Activated CD4-positive, alpha-beta T cell treated with anti-CD3 and anti-CD28 coated beads for 4 hours (primary cell): ENCODE data around the gene ATOX1.
"Not testable (repeated sequence)": the region's sequence is repeated elsewhere in the genome, so short reads cannot be mapped to it uniquely, and the experiment has no call there.

ENCODE experiments used
- DNase-seq, 2 donors: peaks; one replicate each; pipeline ENCODE4 v3.0.0-alpha.2; 2020

The ATOX1 gene, protein sequence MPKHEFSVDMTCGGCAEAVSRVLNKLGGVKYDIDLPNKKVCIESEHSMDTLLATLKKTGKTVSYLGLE

DNA sequence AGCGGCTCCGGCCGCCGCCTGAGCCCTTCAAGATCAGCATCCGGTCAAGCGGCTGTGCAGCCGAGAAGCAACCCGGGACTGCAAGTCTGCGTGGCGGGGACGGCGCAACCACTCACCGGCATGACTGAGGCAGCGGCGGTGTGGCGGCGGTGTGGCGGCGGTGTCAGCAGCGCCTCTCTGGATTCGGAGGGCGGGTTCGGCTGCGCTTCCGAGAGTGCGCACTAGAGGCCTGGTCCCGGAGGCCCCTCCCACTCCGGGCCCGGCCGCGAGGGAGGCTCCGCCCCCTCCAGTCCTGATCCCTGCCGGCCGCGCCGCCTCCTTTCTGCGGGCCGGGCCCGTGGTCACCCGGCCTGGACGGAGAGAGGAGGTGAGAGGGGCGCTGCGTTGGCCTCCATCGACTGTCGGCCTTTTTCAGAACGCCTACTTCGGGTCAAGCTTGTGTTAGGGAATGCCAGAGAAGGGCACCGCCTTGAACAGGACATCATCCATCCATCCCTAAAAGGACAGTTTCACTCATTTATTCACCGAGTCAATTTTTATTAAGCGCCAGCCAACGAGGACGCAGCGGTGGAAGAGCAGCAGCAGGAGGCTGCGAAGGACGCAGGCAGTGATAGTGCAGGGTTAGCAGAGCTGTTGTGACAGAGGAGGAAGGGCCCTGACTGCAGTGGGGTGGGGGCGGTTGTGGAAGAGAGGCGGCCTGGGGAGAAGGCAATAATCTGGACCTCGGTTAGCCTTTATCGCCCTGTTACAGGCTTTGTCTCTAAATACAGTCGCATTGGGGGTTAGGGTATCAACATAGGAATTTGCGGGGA is at the start of gene ATOX1:
Gene ATOX1 (minus strand): TSS at position 202 of the 812 bp plus-strand sequence. CDS start 80 bp downstream, at position 122.
- DNase-seq: peak; percentile 86 to 90

DNA sequence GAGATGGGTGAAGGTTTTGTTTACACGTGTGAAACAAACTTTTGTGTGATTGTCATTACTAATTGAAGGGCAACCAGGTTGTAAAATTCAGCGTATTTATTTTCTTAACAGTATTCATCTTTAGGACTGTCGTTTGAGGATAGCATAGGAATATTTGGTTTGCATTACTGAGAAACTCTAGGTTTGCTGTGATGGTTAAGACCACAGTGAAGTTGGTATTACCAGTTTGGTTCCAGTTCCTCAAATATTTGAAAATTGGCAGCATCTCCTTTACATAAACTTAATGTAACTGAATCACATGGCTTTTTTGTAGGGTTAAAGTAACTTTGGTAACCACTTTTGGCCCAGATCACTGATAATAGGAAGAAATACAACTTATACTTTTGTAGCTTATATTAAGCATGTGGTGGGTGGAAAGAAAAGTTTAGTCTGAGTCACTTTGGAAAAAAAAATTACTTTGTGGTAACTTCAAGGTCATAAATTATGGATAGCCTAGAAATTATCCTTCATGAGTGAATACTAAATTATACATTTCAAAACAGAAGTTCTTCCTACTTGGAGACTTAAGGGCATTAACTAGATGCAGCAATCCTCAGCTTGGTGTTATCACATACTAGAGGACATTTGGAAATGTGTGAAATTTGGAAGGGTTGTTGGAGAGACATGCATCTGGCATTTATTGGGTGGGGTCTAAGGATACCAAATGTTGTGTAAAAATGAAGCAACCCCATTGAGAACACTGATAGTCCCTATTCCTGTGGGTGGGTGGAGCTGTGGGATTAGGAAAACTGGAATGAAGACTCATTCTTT is 47.2 kb upstream of the ATOX1 start:
- DNase-seq: no peak

DNA sequence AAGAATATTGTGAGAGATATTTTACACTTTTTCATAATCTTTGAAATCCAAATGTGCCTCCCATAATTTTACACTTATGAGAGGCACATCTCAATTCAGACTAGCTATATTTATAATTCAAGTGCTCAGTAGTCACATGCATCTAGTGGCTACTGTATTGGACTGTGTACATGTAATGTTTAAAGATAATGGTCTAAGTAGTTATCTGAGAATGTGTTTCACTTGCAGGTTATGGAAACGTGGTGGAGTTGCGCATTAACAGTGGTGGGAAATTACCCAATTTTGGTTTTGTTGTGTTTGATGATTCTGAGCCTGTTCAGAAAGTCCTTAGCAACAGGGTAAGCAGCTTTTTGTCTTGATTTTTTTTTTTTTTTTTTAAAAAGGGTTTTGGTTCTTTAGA is 42.1 kb upstream of the ATOX1 start:
- DNase-seq: no peak

DNA sequence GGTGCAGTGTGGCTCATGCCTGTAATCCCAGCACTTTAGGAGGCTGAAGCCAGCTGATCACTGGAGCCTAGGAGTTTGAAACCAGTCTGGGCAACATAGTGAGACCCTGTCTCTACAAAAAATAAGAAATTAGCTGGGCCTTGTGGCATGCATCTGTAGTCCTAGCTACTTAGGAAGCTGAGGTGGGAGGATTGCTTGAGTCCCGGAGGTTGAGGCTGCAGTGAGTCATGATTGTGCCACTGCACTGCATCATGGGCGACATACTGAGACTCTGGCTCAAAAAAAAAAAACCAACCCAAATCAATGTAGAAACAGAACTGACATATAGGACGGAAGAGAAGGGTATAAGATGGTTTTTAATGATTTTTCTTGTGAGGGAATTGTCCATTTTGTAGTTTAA is 41.0 kb upstream of the ATOX1 start:
- DNase-seq: no peak

DNA sequence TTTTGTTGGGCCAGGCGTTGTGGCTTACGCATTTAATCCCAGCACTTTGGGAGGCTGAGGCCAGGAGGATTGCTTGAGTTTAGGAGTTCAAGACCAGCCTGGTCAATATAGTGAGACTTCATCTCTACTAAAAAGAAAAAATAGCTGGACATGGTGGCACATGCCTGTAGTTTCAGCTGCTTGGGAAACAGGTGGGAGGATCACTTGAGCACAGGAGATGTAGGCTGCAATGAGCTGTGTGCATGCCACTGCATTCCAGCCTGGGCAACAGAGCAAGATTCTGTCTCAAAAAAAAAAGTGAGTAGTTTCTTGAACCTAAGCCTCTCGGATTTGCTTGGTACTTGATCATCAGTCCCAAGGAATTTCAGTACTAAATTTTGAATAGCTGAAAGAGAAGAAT is 40.2 kb upstream of the ATOX1 start:
- DNase-seq: no peak

DNA sequence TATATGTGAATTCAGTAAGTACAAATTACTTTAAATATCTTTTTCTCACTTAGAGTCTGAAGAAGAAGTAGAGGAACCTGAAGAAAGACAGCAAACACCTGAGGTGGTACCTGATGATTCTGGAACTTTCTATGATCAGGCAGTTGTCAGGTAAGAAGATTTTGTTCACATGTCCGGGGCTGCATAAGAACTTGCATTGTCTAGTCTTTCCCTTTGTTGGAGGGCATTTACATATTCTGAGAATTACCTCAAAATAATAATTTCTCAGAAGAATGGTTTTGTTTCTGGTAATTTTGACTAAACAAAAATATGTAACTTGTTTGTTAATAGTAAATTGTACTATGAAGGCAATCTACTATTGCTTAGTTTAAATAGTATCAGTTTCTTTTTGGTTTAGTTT is 37.0 kb upstream of the ATOX1 start:
- no peak for DNase-seq

DNA sequence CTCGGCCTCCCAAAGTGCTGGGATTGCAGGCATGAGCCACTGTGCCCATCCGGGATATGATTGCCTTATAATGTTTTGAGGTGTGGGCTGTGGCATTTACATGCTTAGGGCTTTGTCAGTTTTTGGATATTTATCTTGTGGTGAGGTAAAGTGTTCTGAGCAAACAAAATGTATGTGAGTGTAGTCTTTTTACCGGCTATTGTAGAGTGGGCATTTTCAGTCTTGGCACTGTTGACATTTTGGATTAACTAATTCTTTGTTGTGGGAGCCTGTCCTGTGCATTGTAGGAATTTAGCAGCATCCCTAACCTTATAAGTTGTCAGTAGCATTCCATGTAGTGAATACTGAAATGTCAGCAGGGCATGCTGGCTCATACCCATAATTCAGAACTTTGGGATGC is 34.9 kb upstream of the ATOX1 start:
- no peak for DNase-seq

DNA sequence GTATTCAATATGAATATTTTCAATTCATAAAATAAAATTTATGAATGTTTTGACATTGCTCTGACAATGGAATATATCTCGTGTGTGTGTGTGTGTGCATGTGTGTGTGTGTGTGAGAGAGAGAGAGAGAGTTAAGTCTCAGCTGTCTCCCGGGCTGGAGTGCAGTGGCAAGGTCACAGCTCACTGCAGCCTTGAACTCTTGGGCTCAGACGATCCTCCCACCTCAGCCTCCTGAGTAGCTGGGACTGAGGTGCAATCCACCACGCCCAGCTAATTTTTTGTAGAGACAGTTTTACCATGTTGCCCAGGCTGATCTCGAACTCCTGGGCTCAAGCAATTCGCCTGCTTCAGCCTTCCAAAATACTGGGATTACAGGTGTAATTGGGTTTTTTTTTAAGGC is 29.4 kb upstream of the ATOX1 start:
- DNase-seq: no peak

DNA sequence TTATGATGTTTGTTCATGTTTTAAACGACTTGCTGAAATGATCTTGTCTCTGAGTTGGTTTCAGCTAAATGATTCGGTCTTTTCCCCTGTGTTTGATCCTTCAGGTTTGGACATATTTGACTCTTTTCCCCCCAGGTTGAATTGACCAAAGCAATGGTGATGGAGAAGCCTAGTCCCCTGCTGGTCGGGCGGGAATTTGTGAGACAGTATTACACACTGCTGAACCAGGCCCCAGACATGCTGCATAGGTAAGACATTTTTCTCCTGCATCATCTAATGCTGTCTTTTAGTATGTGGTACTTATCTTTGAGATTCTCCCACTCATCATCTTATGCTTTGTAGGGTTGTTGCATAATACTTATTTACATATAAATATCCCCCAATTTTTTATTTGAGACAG is 28.0 kb upstream of the ATOX1 start:
- DNase-seq: no peak

DNA sequence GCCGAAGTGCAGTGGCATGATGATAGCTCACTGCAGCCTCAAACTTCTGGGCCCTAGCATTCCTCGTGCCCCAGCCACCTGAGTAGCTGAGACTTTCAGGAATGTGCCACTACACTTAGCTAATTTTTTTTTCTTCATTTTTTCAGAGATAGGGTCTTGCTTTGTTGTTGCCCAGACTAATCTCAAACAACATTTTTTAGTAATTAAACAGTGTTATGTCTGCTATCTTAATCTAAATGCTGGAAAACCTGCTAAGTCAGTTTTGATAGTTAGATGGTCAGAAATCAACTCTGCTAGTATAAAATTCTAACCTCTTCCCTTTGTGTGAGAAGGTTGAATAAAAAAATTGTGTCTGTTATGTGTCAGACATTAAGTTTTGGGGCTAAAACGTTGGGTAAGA is 25.7 kb upstream of the ATOX1 start:
- DNase-seq: no peak

DNA sequence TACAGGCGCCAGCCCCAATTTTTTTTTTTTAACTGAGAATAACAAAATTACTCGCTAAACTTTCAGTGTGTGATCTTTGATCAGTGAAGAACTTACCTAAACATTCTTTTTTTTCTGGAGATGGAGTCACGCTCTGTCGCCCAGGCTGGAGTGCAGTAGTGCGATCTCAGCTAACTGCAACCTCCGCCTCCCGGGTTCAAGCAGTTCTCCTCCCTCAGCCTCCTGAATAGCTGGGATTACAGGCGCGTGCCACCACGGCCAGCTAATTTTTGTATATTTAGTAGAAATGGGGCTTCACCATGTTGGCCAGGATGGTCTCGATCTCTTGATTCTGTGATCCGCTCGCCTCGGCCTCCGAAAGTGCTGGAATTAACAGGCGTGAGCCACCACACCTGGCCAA is 25.2 kb upstream of the ATOX1 start:
- DNase-seq: not testable (repeated sequence)

DNA sequence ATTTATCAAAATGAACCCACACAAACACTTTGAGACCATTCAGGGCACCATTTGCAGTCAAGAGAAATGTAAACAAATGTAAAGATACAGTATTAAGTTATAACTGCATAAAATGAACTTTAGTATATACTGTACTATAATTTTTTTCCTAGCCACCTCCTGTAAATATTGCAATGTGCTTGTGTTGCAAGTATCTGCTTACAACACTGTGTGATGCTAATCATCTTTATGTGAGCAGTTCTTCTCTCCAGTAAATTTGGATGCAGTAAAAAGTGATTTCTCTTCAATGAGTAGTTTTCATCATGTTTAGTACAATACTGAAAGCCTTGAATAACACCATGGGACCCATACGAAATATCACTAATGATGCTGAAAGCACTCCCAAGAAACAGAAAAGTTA is 22.8 kb upstream of the ATOX1 start:
- DNase-seq: no peak

DNA sequence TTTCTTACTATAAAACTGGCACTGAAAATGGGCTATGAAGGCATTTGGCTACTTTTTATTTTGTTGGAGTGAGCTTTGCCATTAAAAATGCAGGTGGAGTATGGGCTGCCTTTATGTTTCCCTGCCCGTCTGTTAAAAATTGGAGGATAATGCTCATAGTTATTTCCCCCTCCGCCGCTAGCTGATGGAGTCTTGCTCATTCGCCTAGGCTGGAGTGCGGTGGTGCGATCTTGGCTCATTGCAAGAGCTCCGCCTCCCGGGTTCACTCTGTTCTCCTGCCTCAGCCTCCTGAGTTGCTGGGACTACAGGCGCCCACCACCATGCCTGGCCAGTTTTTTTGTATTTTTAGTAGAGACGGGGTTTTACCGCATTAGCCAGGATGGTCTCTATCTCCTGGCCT is 21.9 kb upstream of the ATOX1 start:
- DNase-seq: no peak

DNA sequence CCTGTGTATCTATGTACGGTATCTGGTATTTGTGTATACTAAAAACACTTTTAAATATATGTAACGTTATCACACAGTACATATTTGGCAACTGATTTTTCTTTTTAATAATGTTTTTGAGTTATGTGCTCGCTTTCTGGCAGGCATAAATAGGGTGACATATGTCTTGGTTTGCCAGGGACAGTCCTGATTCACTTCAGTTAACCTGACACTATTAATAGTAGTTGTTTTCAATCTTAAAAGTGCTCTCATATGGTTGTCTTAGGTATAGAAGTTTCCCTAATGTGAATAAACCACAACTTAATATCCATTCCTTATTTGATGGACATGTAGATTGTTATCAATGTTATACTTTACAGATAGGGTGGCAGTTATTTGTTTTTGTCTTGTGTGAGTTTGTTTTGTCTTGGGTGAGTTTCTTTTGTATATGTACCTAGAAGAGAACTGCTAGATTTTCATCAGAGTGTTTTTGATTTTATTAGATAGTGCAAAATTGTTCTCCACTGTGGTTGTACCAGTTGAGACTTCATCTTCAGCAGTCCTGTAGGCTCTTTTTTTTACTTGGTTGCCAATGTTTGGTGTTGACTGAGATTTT is 21.2 kb upstream of the ATOX1 start:
- no peak for DNase-seq

DNA sequence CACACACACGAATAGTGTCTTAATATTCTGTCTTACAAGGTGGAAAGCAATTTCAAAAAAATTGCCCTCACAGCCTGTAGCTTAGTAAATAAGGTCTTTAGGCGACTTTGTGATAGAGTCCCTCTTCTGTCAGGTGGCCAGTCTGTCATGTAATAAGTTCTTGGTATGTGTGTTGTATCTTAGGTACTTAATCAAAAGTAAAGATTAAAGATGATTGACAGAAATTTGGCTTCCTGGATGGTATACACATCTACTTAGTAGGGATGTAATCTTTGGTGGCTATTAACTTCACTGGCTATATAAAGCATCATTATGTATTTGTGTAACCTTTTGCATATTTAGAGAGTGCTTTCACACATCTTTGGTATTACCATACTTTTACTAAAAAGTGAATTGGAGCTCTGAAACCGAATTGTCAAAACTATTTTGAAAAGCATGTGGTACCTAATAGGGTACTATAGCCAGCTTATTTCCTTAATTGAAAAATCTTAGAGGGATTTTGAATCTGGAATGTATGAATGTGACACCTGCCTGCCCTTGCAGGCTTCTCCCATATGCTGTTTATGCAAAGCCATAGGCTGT is 16.7 kb upstream of the ATOX1 start:
- DNase-seq: no peak

DNA sequence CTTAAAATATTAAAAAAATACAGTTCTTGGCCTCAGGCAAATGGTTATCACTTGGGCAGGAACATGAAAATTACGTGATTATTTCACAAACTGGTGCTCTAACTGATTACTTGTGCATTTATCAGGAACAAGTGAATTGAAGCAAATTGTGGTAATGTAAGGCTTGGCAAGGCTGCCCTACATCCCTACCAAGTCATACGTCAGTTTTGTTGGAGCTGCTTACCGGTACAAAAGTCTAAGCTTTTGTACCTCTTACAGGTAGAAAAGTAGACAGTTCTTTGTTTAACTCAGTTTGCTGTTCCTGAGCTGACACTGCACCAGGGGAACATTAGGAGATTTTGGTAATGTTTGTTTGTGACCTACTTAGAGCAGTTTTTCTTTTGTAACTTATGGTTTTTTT is 15.5 kb upstream of the ATOX1 start:
- DNase-seq: no peak

DNA sequence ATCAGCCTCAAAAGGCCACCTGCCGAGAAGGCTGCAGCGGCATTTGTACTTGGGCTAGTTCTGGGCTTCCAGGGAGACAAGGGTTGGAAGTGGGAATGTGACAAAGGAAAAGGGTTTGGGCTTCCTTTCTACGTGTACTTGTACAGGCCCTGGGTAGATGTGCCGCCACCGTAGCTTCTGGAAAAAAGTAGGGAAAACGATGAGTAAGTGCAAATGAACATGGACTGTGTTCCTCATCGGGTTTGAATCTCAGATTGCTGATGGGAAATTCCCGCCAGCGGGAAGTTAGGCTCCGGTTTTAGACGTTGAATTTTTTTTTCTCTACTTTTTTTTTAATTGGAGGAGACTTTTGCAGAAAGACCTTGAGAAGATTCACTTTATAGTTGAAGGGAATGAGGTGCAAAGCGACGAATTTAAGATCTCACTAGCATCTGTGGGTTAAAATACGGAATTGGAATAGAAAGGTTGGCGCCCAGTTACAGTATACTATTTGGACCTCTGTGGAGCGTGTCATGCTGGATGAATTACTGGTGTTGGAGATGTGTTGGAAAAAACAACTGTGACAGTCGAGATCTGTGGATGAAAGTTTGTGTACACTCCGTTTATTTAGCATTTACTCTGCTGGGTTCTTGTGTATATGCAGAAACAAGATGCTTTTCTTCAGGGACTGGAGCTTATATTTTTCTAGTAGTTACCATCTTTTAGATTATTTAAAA is 14.6 kb upstream of the ATOX1 start:
- DNase-seq: no peak

DNA sequence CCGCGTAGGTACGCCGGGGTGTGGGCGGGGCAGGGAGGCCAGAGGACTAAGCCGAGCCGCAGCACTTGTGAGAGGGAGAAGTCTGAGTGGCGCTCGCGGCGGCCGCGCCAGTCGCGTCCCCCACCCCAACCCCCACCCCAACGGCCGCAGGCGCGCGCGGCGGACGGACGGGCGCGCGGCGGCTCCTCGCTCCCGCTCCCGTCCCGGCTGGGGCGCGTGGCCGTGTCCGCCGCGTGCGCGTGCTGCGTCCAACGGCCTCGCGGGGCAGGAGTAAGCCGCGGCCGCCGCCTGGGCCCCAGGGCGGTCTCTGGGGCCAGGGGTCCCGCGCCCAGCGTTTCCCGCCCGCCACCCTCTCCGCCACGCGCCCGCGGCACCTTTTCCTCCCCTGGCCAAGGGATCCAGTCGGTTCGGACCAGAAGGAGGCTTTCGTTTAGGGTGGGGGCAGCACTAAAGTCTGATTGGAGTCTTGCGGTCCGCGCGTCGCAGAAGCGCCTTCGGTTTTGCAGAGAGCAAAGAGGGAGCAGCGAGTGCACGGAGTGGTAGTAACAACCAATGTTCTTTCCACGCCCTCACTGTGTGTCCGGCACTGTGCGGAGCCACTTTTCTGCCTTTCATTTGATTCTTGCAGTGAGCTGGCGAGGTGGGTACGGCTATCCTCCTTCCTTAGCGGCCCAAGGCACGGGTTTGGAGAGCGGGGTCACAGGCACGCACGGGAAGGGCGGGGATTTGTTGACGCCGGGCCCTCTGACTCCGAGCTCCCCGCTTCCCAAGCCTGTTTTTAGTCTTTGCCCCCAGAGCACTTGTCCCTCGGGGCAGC is 13.8 kb upstream of the ATOX1 start:
- peak; percentile 36 to 41 for DNase-seq

DNA sequence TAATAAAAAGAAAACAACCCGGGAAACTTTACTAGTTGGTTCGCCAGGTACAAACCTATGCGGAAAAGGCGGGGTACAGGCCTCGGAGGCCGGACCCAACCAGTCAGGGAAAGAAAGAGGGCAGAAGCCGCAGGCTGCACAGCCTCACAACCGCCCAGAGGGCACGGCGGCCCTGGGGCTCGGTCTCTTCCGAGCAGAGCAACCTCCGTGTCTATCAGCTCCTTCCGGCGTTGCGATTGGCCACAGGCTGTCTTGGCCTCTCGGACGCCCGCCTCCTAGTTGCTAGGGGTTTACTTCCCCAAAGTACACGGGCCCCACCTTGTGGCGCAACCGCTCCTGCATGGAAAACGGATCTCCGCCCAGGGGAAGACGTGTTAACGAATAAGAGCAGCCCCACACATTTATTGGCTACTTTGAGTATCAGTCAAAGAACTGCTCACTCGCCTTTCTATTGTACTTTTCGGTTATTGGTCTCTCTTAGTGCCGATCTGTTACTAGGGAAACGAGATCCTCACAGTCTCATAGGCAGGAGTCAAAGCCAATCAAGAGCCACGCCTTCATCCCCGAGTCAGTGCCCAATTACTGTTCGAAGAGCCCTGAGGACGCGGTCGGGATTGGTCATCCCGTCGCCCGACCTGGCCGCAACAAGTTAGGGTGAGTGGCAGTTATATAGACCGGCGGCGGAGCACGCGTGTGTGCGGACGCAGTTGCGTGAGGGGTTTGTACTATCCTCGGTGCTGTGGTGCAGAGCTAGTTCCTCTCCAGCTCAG is 13.0 kb upstream of the ATOX1 start, which contains the start of gene G3BP1:
Gene G3BP1 (plus strand): TSS at position 696 of the 770 bp plus-strand sequence. CDS start 14,667 bp downstream, outside the sequence.
- peak; percentile 99 to 100 for DNase-seq

DNA sequence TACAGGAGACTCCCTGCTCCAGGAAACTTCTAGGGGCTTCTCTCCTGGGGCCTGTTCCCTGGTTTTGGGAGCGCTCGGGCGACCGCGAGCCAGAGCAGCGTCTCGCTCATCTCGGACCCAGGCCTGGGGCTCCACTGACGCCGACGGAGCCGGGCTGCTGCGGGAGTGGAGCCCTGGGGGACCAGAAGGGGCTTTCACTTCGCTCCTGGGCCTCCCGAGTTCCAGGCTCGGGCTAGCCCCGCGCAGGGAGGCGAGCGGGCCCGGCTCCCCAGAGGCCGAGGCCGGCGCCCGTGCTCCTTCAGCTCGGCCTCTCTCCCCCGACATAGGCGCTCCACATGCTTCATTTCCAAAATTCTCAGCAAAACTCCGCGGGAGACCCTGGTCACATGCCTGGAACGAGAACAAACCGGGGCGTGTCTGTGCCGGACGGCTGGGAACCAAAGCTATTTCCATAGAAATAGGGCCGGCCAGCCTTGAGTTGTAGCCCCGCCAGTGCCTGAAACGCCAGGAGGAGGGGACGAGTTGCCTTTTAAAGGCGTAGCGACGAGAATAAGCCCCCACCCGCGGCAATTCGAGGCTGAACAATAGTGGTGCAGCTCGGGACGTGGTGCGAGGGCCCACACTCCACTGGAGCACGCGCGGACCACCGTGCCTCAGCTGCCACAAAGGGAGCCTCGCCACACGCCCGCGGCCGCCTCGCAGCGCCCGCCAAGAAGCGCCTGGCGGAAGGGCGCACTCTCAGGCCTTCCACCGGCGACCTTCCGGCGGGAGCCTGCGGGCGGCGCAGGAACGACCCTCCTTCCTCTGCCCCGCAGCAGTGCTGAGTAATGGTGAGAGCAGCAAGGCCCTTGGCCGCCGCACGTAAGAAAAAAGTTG is 12.2 kb upstream of the ATOX1 start:
- no peak for DNase-seq
